Sigmoid colon (tissue), 4 donors: Measurements from ENCODE around the gene VPS18.

Source experiments
- CTCF ChIP-seq, 4 experiments: fragments of 450-650 bp in 3 of 4; fragments of 200-600 bp in 1 of 4; IDR thresholded peaks; one replicate each; pipeline ENCODE4 v1.5.1; 2016 to 2019; ENCODE audit warnings: antibody characterized with exemption in 4 of 4, mild to moderate bottlenecking in 3 of 4, moderate library complexity in 2 of 4
- EP300 ChIP-seq, 4 donors: sonication (generic); formaldehyde crosslinking; IDR thresholded peaks; one replicate each; pipeline ENCODE4 v1.6.1; 2017; ENCODE audit warnings: antibody characterized with exemption in 4 of 4

- TF ChIP-seq CTCF (IDR thresholded peaks at IDR 0.05) (no peak), EP300 (IDR thresholded peaks at IDR 0.05) (no peak)
These were observed 57.5 kb downstream of the VPS18 start for GRCh38 chr15:40951764-40952163.
